Fibroblast of villous mesenchyme (primary cell): ENCODE data around the gene GNG8. TPM values are rescaled to one million over a fixed set of nuclear protein-coding genes. Genes with fewer than 3 reads are reported as not detected.
"Not testable (repeated sequence)": the region's sequence is repeated elsewhere in the genome, so short reads cannot be mapped to it uniquely, and the experiment has no call there.

Source experiments
- DNase-seq: peaks from one replicate; pipeline ENCODE4 v3.0.0-alpha.2; 2010; ENCODE audit warnings: low read depth
- H3K4me3 ChIP-seq: 2 replicates; pipeline ENCODE4 v1.5.1; 2011; ENCODE audit warnings: low read depth, mild to moderate bottlenecking, low read length
- total RNA-seq: library from RNA; depleted of rRNA; stranded (reverse); fragments of >200 nt; gene quantifications from 2 replicates; pipeline ENCODE4 v1.2.3, GENCODE V29; 2012
- TF ChIP-seq, protein P1 (sequence below): IDR thresholded peaks from 2 replicates; pipeline ENCODE4 v1.5.1; 2012; ENCODE audit warnings: low read depth, mild to moderate bottlenecking, low read length; ENCODE audit not compliant: insufficient read depth

The GNG8 gene
- total RNA-seq, 1 donor, result not detected

DNA sequence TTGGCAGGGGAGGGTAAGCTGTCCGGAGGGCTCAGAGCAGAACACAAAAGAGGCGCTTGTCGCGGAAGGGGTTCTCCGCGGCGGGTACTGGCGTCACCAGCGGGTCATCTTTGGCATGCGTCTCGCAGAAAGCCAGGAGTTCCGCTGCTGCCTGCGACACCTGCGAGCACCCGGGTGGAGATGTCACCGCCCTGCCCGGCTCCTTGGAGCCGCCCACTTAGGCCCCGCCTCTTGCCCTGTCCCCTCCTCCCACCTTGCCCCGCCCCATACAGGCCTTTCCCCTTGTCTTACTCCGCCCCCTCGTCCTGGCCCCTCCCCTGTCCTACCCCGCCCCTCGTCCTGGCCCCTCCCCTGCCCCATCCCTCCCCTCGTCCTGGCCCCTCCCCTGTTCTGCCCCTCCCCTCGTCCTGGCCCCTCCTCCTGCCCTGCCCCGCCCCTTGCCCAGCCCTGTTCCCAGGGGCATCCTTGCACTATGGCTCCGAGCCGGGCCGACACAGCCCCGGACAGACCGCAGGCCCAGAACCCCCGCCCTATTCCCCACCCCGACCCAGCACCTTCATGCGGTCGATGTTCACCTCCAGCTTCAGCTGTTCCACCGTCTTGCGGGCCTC, 1.9 kb downstream of the GNG8 start:
- TF ChIP-seq, protein P1, sequence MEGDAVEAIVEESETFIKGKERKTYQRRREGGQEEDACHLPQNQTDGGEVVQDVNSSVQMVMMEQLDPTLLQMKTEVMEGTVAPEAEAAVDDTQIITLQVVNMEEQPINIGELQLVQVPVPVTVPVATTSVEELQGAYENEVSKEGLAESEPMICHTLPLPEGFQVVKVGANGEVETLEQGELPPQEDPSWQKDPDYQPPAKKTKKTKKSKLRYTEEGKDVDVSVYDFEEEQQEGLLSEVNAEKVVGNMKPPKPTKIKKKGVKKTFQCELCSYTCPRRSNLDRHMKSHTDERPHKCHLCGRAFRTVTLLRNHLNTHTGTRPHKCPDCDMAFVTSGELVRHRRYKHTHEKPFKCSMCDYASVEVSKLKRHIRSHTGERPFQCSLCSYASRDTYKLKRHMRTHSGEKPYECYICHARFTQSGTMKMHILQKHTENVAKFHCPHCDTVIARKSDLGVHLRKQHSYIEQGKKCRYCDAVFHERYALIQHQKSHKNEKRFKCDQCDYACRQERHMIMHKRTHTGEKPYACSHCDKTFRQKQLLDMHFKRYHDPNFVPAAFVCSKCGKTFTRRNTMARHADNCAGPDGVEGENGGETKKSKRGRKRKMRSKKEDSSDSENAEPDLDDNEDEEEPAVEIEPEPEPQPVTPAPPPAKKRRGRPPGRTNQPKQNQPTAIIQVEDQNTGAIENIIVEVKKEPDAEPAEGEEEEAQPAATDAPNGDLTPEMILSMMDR, result no peak
- H3K4me3 ChIP-seq, result peak overlapping the region; percentile 48
- peak; percentile 90 for DNase-seq

DNA sequence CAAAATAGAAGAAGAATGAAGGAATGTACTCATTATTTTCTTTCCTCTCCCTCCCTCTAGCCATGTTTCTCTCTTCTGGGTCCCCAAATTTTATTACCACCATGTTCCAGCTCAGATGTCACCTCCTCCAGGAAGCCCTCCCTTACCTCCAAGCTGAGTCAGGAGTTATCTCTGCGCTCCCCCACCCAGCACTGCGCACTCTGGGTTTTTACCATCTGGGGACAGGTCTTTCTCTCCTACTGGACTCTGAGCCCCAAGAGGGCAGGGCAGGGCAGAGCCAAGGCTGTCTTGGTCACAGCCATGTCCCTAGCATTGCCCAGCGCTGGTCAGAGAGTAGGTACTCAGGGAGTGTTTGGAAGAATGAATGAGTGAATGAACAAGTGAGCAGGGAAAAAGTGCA, 2.9 kb downstream of the GNG8 start:
- H3K4me3 ChIP-seq, result no peak overlapping the region
- TF ChIP-seq, protein P1, result no peak

DNA sequence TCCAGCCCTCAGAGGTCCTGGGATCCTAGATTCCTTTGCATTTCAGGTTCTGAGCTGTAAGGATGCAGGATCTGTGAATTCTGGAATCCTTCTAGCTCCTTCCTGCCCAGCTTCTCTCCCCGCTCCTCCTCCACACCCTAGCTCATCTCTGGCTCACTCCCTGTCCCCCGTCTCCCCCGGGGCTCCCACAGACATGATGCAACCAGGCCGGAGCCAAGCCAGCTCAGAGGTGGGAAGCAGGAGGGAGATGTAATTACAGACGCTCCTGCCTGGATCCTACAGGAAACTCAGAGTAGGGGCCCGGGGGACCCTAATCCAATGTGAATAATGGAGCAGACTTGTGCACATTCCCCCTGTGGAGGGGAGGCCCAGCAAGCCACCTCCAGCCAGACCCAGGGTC, 4.5 kb downstream of the GNG8 start:
- TF ChIP-seq, protein P1, result no peak
- peak; percentile 73 for DNase-seq
- no peak overlapping the region for H3K4me3 ChIP-seq

More for the DNA sequence above, 2.9 kb downstream of the GNG8 start:
- no peak for DNase-seq

DNA sequence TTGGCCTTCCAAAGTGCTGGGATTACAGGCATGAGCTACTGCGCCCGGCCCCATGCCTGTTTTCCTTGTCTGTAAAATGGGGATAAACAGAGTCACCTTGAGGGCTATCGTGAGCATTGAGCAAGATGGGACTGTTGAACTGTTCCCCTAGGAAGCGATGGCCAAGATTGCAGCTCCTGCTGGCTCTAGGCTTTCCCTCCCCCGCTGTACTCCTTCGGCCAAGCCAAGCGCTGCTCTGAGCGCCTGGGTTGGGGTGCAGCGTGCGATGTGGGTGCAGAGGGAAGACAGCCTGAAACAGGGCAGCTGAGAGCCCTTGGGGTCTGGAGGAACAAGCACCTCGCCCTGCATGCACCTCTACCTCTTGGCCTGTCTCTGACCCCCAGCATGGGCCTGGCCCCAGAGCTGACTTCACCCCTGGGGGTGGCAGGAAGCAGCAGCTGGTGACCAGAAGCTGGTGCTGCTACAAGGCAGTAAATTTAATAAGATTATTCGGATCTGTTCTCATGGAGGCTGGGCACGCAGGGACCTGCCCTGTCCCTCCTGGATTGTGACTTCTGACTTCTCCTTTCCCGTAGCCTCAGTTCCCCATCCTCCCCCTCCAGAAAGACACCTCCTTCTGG, 5.3 kb downstream of the GNG8 start:
- DNase-seq, result no peak
- no peak overlapping the region for H3K4me3 ChIP-seq
- TF ChIP-seq, protein P1, result no peak

DNA sequence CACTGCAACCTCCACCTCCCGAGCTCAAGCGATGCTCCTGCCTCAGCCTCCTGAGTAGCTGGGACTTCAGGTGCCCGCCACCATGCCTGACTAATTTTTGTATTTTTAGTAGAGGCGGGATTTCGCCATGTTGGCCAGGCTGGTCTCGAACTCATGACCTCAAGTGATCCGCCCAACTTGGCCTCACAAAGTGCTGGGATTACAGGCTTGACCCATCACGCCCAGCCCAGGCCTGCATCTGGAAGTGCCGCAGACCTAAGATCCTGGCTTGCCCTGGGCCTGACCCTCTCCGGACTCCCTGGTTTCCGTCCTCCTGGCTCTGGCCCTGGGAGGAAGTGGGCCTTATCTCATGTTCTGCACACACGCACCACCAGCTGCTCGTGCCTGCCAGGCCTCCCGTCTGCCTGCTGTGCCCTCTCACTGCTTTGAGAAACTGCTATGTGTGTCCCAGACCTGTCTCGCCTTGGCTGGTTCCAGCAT, 6.4 kb downstream of the GNG8 start:
- DNase-seq, result peak; percentile 89
- TF ChIP-seq, protein P1, result no peak
- H3K4me3 ChIP-seq, result no peak overlapping the region

DNA sequence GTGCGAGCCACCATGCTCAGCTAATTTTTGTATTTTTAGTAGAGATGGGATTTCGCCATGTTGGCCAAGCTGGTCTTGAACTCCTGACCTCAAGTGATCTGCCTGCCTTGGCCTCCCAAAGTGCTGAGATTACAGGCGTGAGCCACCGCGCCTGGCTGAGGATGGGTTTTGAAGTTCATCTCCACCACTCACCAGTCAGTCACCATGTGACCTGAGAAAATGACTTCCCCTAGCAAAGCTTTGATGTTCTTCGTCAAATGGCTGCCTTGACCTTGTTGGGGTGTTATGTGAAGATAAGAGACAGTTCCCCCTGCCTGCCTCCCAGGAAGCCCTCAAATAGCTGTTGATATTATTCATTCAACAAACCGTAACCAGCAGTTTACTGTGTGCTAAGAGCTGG, 7.0 kb downstream of the GNG8 start:
- H3K4me3 ChIP-seq, DNase-seq: not testable (repeated sequence)

DNA sequence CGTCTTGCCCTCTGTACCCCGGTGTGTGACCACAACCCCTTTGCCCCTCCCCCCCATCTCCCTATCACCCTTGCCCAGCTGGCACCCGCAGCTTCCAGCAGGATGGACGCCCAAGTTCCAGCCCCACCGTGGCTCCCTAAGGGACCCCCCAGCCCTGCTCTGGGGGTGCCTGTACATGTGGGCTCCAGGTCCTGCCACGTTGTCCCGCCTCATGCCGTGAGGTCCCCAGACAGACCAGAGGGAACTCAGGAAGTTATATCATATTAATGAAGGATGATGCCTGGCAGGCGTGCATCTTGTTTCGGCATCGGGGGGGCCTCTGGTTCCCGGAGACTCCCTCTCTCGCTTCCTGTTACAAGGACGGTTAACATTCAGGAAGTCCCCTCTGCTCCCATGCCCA, 9.6 kb downstream of the GNG8 start:
- H3K4me3 ChIP-seq, result no peak overlapping the region
- TF ChIP-seq, protein P1, result no peak
- no peak for DNase-seq
